ENCODE data around the gene JMJD1C.

Gene JMJD1C

DNA sequence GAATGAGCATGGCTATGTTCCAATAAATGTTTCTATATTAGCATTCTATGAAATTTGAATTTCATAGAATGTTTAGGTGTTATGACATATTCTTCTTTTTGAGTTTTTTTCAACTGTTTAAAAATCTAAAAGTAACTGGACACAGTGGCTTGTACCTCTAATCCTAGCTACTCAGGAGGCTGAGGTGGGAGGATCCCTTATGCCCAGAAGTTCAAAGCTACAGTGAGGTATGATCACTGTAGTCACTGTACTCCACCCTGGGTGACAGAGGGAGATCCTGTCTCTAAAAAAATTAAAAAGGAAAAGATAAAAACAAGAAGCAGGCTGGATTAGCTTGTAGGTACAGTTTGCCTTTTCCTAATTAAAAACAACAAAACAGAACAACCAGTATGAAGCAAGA is 237.5 kb downstream of the JMJD1C start:
- H3K36me3 ChIP-seq (ENCODE audit: low read length): peaks cover 4% of the 10 kb centered on the region; the same call in 1 of the 2 replicates
- H3K4me3 ChIP-seq (ENCODE audit: insufficient read depth, low read length, poor library complexity, severe bottlenecking): no peak overlapping the region
- H3K9me2 ChIP-seq (replicated peaks; ENCODE audit: insufficient read depth, low read length): no peaks in the 10 kb centered on the region
- peaks cover 24% of the 10 kb centered on the region for H3F3A ChIP-seq (ENCODE audit: insufficient read depth)
- H3K27me3 ChIP-seq (ENCODE audit: low read length): no peaks in the 10 kb centered on the region
- TF ChIP-seq, protein P1, sequence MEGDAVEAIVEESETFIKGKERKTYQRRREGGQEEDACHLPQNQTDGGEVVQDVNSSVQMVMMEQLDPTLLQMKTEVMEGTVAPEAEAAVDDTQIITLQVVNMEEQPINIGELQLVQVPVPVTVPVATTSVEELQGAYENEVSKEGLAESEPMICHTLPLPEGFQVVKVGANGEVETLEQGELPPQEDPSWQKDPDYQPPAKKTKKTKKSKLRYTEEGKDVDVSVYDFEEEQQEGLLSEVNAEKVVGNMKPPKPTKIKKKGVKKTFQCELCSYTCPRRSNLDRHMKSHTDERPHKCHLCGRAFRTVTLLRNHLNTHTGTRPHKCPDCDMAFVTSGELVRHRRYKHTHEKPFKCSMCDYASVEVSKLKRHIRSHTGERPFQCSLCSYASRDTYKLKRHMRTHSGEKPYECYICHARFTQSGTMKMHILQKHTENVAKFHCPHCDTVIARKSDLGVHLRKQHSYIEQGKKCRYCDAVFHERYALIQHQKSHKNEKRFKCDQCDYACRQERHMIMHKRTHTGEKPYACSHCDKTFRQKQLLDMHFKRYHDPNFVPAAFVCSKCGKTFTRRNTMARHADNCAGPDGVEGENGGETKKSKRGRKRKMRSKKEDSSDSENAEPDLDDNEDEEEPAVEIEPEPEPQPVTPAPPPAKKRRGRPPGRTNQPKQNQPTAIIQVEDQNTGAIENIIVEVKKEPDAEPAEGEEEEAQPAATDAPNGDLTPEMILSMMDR (IDR thresholded peaks at IDR 0.05; ENCODE audit: insufficient read depth, low read length, poor library complexity, severe bottlenecking): no peak
- no peak for TF ChIP-seq EZH2phosphoT487 (conservative IDR thresholded peaks at IDR 0.05; ENCODE audit: low read length)
- peaks cover 95% of the 10 kb centered on the region for H3K79me2 ChIP-seq (ENCODE audit: insufficient read depth, low read length)
- no peak overlapping the region for H3K9ac ChIP-seq (ENCODE audit: low read length)
- no peaks in the 10 kb centered on the region for H3K9me3 ChIP-seq (ENCODE audit: insufficient read depth, low read length)
- H3K4me2 ChIP-seq (ENCODE audit: low read depth, low read length, poor library complexity, severe bottlenecking): no peak overlapping the region
- H2AFZ ChIP-seq (ENCODE audit: low read depth, low read length, severe bottlenecking): no peak overlapping the region
- H4K20me1 ChIP-seq (ENCODE audit: low read depth, low read length): peaks cover 12% of the 10 kb centered on the region
- no peak overlapping the region for H3K27ac ChIP-seq (ENCODE audit: low read depth, low read length)

DNA sequence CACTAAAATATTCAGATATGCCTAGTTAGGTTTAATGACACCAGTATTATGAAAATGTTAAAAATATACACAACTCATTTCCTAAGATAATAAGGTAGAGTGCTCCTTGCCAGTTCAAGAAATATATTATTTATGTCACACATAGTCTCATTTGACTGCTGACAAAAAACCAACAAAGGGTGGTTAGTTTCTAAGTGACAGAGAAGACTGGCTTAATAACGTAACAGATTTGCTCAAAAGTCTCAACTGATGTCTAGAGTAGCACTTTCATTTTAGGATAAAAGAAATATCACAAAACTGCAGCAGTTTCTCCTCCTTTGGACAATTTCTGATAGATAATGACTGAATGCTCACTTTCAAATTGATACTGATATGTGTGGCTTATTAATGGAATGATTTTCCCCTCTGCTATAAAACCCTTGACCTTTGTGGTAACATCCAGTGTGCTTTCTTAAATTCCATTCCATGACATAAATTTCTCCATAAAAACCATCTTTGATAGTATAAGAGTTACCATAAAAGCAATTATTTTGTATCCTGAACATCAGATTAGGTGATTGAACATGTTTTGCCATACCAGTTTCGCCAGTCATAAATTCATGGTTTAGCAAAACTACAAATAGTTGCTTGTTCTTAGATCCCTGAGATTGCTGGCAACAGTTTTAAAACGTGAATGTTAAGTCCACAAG is 238.4 kb downstream of the JMJD1C start:
- Histone ChIP-seq H3F3A (ENCODE audit: insufficient read depth) (peaks cover 16% of the 10 kb centered on the region; the same call in 1 of the 2 replicates), H3K79me2 (ENCODE audit: insufficient read depth, low read length) (peaks cover 90% of the 10 kb centered on the region), H3K36me3 (ENCODE audit: low read length) (peaks cover 4% of the 10 kb centered on the region; the same call in 1 of the 2 replicates), H3K9ac (ENCODE audit: low read length) (no peak overlapping the region), H3K4me2 (ENCODE audit: low read depth, low read length, poor library complexity, severe bottlenecking) (no peak overlapping the region), H2AFZ (ENCODE audit: low read depth, low read length, severe bottlenecking) (no peak overlapping the region), H3K9me2 (replicated peaks; ENCODE audit: insufficient read depth, low read length) (no peaks in the 10 kb centered on the region), H3K27ac (ENCODE audit: low read depth, low read length) (no peak overlapping the region), H3K9me3 (ENCODE audit: insufficient read depth, low read length) (no peaks in the 10 kb centered on the region), H3K4me3 (ENCODE audit: insufficient read depth, low read length, poor library complexity, severe bottlenecking) (no peak overlapping the region), H4K20me1 (ENCODE audit: low read depth, low read length) (peaks cover 12% of the 10 kb centered on the region; the same call in 1 of the 2 replicates), H3K27me3 (ENCODE audit: low read length) (no peaks in the 10 kb centered on the region)
- TF ChIP-seq EZH2phosphoT487 (conservative IDR thresholded peaks at IDR 0.05; ENCODE audit: low read length): no peak
- TF ChIP-seq, protein P1 (IDR thresholded peaks at IDR 0.05; ENCODE audit: insufficient read depth, low read length, poor library complexity, severe bottlenecking): no peak

DNA sequence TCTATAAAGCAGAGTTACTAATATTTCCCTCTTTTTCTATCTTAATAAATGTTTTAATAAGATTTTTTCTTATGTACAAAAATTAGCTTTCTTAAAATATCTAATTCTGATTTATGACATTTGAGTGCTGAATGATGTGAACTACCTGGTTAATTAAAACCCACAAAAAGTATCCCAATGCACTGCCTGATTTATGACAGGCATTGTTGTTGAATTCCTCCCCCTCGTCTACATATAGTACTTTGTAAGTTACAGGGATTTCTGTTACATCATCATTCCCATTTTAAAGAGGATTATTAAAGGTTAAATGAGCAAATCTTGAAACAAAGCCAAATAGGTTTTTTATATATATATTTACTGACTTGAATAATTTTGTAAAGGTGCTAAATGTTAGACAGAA is 241.5 kb downstream of the JMJD1C start:
- Histone ChIP-seq H3K9me3 (ENCODE audit: insufficient read depth, low read length) (no peaks in the 10 kb centered on the region), H3K36me3 (ENCODE audit: low read length) (peaks cover 4% of the 10 kb centered on the region; the same call in 1 of the 2 replicates), H3K27ac (ENCODE audit: low read depth, low read length) (no peak overlapping the region), H2AFZ (ENCODE audit: low read depth, low read length, severe bottlenecking) (no peak overlapping the region), H3K9me2 (replicated peaks; ENCODE audit: insufficient read depth, low read length) (no peaks in the 10 kb centered on the region), H3K4me2 (ENCODE audit: low read depth, low read length, poor library complexity, severe bottlenecking) (no peak overlapping the region), H3K9ac (ENCODE audit: low read length) (no peak overlapping the region), H3K27me3 (ENCODE audit: low read length) (no peaks in the 10 kb centered on the region), H3K4me3 (ENCODE audit: insufficient read depth, low read length, poor library complexity, severe bottlenecking) (no peak overlapping the region), H3F3A (ENCODE audit: insufficient read depth) (peaks cover 19% of the 10 kb centered on the region; the same call in 1 of the 2 replicates), H3K79me2 (ENCODE audit: insufficient read depth, low read length) (peaks cover 89% of the 10 kb centered on the region), H4K20me1 (ENCODE audit: low read depth, low read length) (peaks cover 11% of the 10 kb centered on the region; the same call in 1 of the 2 replicates)
- TF ChIP-seq, protein P1 (IDR thresholded peaks at IDR 0.05; ENCODE audit: insufficient read depth, low read length, poor library complexity, severe bottlenecking): no peak

Measured in SU-DHL-6 (cell line).